ENCODE results near the gene MACROD2.

MACROD2 gene

GRCh38 chr20:15239542-15240206, 1244.4 kb downstream of the MACROD2 start:
- DNase-seq, result no peak
- intact Hi-C loops (cut with DNase I), result no loop called here

GRCh38 chr20:15240801-15241200, 1245.5 kb downstream of the MACROD2 start:
- DNase-seq, result no peak
- intact Hi-C loops (cut with DNase I), result no loop called here

GRCh38 chr20:15241681-15242080, 1246.4 kb downstream of the MACROD2 start:
- intact Hi-C loops (cut with DNase I), result no loop called here
- DNase-seq, result no peak

DNA sequence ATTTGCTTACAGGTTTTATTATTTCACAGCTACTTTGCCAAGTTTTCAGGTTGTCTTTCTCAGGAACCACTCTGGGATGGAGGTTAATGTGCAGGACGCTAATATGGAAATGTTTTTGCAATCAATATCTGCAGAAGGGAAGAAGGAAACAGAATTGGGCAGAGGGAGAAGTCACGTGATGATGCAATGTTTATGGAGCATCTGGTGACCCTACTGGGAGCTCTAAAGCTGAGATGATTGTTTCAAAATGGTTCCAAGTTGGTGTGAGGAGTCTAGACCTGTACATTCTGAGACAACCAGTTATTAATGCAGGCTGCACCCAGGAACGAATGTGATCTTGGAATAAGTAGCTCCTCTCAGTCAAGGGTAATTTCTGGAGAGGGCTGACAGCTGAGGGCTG, 1247.5 kb downstream of the MACROD2 start:
- DNase-seq, result no peak

DNA sequence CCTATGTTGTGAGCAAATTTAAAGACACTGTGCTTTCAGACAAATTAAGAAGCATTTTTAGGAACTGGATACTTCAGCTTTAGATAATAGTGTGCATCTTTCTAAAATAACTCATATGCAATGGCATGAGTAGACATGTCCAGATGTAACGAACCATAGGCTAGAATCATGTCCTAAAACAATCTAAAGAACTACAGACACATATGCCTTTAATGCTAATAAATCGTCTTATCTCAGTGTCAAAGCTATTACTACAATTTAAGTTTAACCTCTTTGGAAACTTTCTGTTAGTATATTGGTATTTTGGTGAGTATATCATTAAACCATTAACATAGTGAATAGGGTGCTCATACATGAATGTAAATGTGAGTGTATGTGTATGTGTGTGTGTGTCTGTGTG, 1250.6 kb downstream of the MACROD2 start:
- DNase-seq, result no peak
- intact Hi-C loops (cut with DNase I), result no loop called here

More for the DNA sequence above, 1247.5 kb downstream of the MACROD2 start:
- intact Hi-C loops (cut with DNase I), result no loop called here

- DNase-seq, result no peak
- intact Hi-C loops (cut with DNase I), result no loop called here
Observed at GRCh38 chr20:15248618-15249395, 1253.5 kb downstream of the MACROD2 start.

- no peak for DNase-seq
- intact Hi-C loops (cut with DNase I), result no loop called here
Observed at GRCh38 chr20:15251171-15251570, 1255.9 kb downstream of the MACROD2 start.

DNA sequence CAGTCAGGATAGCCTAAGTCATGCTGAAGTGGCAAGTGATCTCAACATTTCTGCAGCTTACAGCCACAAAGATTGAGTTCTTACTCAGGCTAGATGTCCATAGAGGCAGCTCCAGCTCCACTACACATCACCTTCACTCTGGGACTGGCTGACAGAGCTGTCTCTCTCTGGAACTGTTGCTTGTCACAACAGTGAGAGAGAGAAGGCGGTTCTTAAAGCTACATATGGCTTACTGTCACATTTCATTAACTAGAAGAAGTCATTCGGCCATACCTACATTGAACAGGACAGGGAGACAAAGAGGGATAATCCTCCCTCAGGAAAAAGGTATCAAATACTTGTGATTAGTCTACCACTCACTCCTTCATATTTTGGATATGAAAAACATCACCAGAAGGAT, 1257.0 kb downstream of the MACROD2 start:
- intact Hi-C loops (cut with DNase I), result no loop called here
- DNase-seq, result no peak

GRCh38 chr20:15253431-15253830, 1258.1 kb downstream of the MACROD2 start:
- intact Hi-C loops (cut with DNase I), result no loop called here
- no peak for DNase-seq

GRCh38 chr20:15256676-15257568, 1261.6 kb downstream of the MACROD2 start:
- no peak for DNase-seq

DNA sequence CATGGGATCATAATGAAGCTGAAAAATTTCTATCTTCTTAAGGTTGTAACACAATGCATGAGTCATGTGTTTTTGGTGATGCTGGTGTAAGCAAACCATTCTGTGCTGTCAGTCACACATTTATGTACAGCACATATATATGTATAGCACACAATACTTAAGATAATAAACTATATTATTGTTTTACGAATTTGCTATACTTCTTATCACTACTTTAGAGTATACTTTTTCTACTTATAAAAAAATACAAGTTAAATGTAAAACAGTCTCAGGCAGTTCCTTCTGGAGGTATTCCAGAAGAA, 1262.2 kb downstream of the MACROD2 start:
- DNase-seq, result no peak
- intact Hi-C loops (cut with DNase I), result no loop called here

More at GRCh38 chr20:15256676-15257568, 1261.6 kb downstream of the MACROD2 start:
- intact Hi-C loops (cut with DNase I), result no loop called here

GRCh38 chr20:15265581-15266309, 1270.4 kb downstream of the MACROD2 start:
- no peak for DNase-seq
- intact Hi-C loops (cut with DNase I), result no loop called here

GRCh38 chr20:15267935-15268334, 1272.6 kb downstream of the MACROD2 start:
- intact Hi-C loops (cut with DNase I), result no loop called here
- no peak for DNase-seq

- DNase-seq, result no peak
- intact Hi-C loops (cut with DNase I), result no loop called here
Observed at GRCh38 chr20:15278041-15278440, 1282.7 kb downstream of the MACROD2 start.

- intact Hi-C loops (cut with DNase I), result no loop called here
- DNase-seq, result no peak
Observed at GRCh38 chr20:15287329-15287728, 1292.0 kb downstream of the MACROD2 start.

DNA sequence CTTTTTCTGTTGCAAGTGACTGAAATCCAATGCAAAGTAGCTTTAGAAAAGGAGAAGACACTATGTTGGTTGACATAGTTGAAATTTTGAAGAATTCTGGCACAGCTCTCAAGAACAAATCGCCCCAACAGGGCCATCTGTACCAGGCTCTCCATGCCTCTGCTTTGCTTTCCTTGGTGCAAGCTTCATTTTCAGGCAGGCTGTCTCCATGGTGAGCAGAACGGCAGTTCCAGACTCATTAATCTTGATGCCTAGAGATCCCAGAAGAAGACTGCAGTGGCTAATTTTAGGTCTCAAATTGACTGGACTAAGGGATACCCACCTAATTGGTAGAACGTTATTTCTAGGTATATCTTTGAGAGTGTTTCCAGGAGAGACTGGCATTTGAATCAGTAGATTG, 1292.8 kb downstream of the MACROD2 start:
- intact Hi-C loops (cut with DNase I), result no loop called here
- DNase-seq, result no peak

DNA sequence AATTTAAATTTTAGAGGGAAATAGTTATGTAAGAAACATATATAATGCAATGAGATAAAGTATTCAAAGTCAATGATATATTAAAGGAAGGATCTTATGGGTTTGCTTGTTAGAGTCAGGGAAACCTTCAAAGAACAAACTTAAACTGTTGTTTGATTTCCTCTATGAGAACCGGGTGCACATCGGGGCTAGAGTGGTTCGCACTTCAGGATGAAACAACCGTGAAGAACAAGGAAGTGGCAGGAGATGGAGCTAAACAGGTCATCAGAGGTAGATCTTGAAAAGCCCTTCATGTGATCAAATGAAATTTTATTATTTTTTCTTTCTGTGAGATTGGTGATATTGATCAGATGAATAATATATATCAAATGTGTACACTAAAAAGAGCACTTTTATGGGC, 1294.0 kb downstream of the MACROD2 start:
- intact Hi-C loops (cut with DNase I), result no loop called here
- DNase-seq, result no peak

GRCh38 chr20:15292405-15292804, 1297.1 kb downstream of the MACROD2 start:
- intact Hi-C loops (cut with DNase I), result no loop called here

DNA sequence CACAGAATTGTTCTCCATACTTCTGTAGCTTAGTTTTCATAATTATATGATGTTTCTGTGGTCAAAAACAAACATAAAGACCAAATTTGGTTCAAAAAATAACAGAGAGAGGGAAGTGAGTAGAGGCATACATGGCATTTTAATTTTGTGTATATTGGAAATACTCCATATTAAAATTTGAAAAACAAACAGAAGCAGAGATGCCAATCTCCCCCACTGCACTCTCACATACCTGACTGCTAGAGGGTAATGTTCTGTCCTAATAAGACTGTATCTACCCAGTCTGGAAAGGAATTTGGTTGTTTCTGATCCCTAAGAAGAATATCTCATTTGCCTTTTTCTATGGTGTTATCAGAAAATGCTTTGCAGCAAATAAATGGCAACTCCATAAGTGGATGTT, 1301.1 kb downstream of the MACROD2 start:
- intact Hi-C loops (cut with DNase I), result no loop called here
- DNase-seq, result no peak

More at GRCh38 chr20:15292405-15292804, 1297.1 kb downstream of the MACROD2 start:
- no peak for DNase-seq

Measured in head of caudate nucleus (tissue), 42 donors.